Vagina (tissue), 2 donors: Measurements from ENCODE around the gene WWOX. TPM values are rescaled to one million over a fixed set of nuclear protein-coding genes. Genes with fewer than 3 reads are reported as not detected.

Source experiments
- DNase-seq, 2 donors: peaks; one replicate each; pipeline ENCODE4 v3.0.0-alpha.2; 2017; ENCODE audit errors: extremely low spot score in 2 of 2
- H3K27ac ChIP-seq: fragments of 200-600 bp; sonication (generic); one replicate; pipeline ENCODE4 v1.5.1; 2019
- H3K27me3 ChIP-seq: fragments of 200-600 bp; sonication (generic); one replicate; pipeline ENCODE4 v1.5.1; 2019
- H3K36me3 ChIP-seq, 2 donors: fragments of 200-600 bp; sonication (generic); one replicate each; pipeline ENCODE4 v1.5.1; 2017 to 2019
- H3K4me1 ChIP-seq: fragments of 200-600 bp; sonication (generic); one replicate; pipeline ENCODE4 v1.5.1; 2019
- H3K4me3 ChIP-seq, 2 donors: fragments of 200-600 bp; sonication (generic); 1 replicate in 1 of 2; 2 replicates in 1 of 2; pipeline ENCODE4 v1.5.1; 2016 to 2019
- H3K9me3 ChIP-seq: fragments of 200-600 bp; sonication (generic); one replicate; pipeline ENCODE4 v1.5.1; 2019
- POLR2A ChIP-seq, 2 donors: fragments of 450-650 bp; IDR thresholded peaks; one replicate each; pipeline ENCODE4 v1.6.1; 2017; ENCODE audit warnings: antibody characterized with exemption in 2 of 2, mild to moderate bottlenecking in 2 of 2, moderate library complexity in 2 of 2
- POLR2AphosphoS5 ChIP-seq, 2 donors: sonication (generic); formaldehyde crosslinking; IDR thresholded peaks; one replicate each; pipeline ENCODE4 v1.9.0; 2017; ENCODE audit warnings: antibody characterized with exemption in 2 of 2, mild to moderate bottlenecking in 2 of 2, low read depth in 1 of 2; ENCODE audit not compliant: insufficient read depth in 1 of 2
- intact Hi-C: fragments of 100-400 bp; cut with DNase I; formaldehyde crosslinking; loops from one replicate; pipeline ENCODE4 v1.15.1; 2023
- total RNA-seq: library from RNA; depleted of rRNA; stranded (reverse); fragments of >200 nt; gene quantifications from one replicate; pipeline ENCODE4 v1.2.3, GENCODE V29; 2016
- TF ChIP-seq, protein P1 (sequence below), 3 experiments: fragments of 450-650 bp in 2 of 3; fragments of 200-600 bp in 1 of 3; sonication (generic) in 1 of 3; IDR thresholded peaks; one replicate each; pipeline ENCODE4 v1.5.1; 2017 to 2019; ENCODE audit warnings: antibody characterized with exemption in 3 of 3, mild to moderate bottlenecking in 2 of 3, moderate library complexity in 2 of 3

WWOX gene
- total RNA-seq, 1 donor from 2014 or later = 33.1 TPM

GRCh38 chr16:79175286-79176057 lies 1076.0 kb downstream of the WWOX start:
- no peaks in the 10 kb centered on the region for H3K36me3 ChIP-seq
- no peak overlapping the region for H3K27ac ChIP-seq
- intact Hi-C loops = loop anchor here (1.0 kb wide), 1 partner anchor 29 kb away; no protein-coding TSS in a partner anchor
- H3K9me3 ChIP-seq = no peaks in the 10 kb centered on the region
- H3K4me3 ChIP-seq = no peak overlapping the region
- no peaks in the 10 kb centered on the region for H3K4me1 ChIP-seq
- no peaks in the 10 kb centered on the region for H3K27me3 ChIP-seq
- no peak for DNase-seq
- TF ChIP-seq, protein P1, sequence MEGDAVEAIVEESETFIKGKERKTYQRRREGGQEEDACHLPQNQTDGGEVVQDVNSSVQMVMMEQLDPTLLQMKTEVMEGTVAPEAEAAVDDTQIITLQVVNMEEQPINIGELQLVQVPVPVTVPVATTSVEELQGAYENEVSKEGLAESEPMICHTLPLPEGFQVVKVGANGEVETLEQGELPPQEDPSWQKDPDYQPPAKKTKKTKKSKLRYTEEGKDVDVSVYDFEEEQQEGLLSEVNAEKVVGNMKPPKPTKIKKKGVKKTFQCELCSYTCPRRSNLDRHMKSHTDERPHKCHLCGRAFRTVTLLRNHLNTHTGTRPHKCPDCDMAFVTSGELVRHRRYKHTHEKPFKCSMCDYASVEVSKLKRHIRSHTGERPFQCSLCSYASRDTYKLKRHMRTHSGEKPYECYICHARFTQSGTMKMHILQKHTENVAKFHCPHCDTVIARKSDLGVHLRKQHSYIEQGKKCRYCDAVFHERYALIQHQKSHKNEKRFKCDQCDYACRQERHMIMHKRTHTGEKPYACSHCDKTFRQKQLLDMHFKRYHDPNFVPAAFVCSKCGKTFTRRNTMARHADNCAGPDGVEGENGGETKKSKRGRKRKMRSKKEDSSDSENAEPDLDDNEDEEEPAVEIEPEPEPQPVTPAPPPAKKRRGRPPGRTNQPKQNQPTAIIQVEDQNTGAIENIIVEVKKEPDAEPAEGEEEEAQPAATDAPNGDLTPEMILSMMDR (IDR thresholded peaks at IDR 0.05) = no peak
- TF ChIP-seq POLR2A (IDR thresholded peaks at IDR 0.05) (no peak), POLR2AphosphoS5 (IDR thresholded peaks at IDR 0.05; ENCODE audit: insufficient read depth in 1 of 2, low read depth in 1 of 2) (no peak)

GRCh38 chr16:79177018-79177417 lies 1077.6 kb downstream of the WWOX start:
- Histone ChIP-seq H3K36me3 (no peaks in the 10 kb centered on the region), H3K27ac (no peak overlapping the region), H3K4me3 (no peak overlapping the region), H3K4me1 (no peaks in the 10 kb centered on the region), H3K9me3 (no peaks in the 10 kb centered on the region), H3K27me3 (no peaks in the 10 kb centered on the region)
- DNase-seq = no peak
- TF ChIP-seq, protein P1 (IDR thresholded peaks at IDR 0.05) = no peak
- TF ChIP-seq POLR2A (IDR thresholded peaks at IDR 0.05) (no peak), POLR2AphosphoS5 (IDR thresholded peaks at IDR 0.05; ENCODE audit: insufficient read depth in 1 of 2, low read depth in 1 of 2) (no peak)
- intact Hi-C loops = no loop called here

GRCh38 chr16:79181419-79181818 lies 1082.0 kb downstream of the WWOX start:
- H3K36me3 ChIP-seq = no peaks in the 10 kb centered on the region
- intact Hi-C loops = no loop called here
- no peaks in the 10 kb centered on the region for H3K9me3 ChIP-seq
- DNase-seq = no peak
- no peak for TF ChIP-seq POLR2AphosphoS5 (IDR thresholded peaks at IDR 0.05; ENCODE audit: insufficient read depth in 1 of 2, low read depth in 1 of 2)
- TF ChIP-seq POLR2A (IDR thresholded peaks at IDR 0.05) = no peak
- TF ChIP-seq, protein P1 (IDR thresholded peaks at IDR 0.05) = no peak
- H3K4me3 ChIP-seq = no peak overlapping the region
- H3K4me1 ChIP-seq = peaks cover 7% of the 10 kb centered on the region
- H3K27ac ChIP-seq = no peak overlapping the region
- H3K27me3 ChIP-seq = no peaks in the 10 kb centered on the region

DNA sequence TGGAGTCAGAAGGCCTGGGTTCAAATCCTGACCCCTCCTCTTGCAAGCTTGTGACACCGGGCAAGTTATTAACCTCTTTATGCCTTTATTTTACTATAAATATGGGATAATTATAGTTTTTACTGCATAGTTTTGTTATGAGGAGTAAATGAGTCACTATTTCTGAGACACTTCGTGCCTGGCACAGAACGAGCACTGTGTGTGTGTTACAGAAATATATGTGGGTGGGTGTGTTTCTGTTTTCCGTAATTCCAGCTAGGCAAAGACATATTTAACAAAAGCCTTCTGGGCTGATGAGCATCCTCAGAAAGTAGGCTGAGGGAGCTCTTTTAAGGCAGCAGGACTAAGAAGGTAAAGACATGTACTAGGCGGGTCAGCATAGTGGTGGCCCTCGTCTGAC lies 1083.2 kb downstream of the WWOX start:
- no peak overlapping the region for H3K27ac ChIP-seq
- TF ChIP-seq POLR2AphosphoS5 (IDR thresholded peaks at IDR 0.05; ENCODE audit: insufficient read depth in 1 of 2, low read depth in 1 of 2) (no peak), POLR2A (IDR thresholded peaks at IDR 0.05) (no peak)
- TF ChIP-seq, protein P1 (IDR thresholded peaks at IDR 0.05) = no peak
- H3K9me3 ChIP-seq = no peaks in the 10 kb centered on the region
- DNase-seq = no peak
- H3K4me1 ChIP-seq = peaks cover 7% of the 10 kb centered on the region
- no peaks in the 10 kb centered on the region for H3K27me3 ChIP-seq
- no peak overlapping the region for H3K4me3 ChIP-seq
- intact Hi-C loops = no loop called here
- no peaks in the 10 kb centered on the region for H3K36me3 ChIP-seq

DNA sequence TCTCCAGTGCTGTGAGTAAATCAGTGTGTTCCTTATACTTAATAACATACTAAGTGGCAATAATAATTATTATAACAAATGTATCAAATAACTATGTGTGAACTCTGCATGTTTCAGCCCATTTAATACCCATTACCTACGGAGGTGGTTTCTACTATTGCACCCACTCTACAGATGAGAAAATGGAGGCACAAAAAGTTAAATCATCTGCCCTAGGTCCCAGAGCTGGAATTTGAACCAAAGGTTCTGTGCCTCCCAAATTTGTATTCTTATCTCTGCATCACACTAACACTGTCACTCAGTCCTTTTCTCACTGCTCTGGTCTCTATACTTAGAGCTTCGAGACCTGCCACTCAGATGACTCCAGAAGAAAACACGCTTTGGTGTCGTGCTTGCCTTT lies 1084.1 kb downstream of the WWOX start:
- TF ChIP-seq, protein P1 (IDR thresholded peaks at IDR 0.05) = no peak
- TF ChIP-seq POLR2A (IDR thresholded peaks at IDR 0.05) (no peak), POLR2AphosphoS5 (IDR thresholded peaks at IDR 0.05; ENCODE audit: insufficient read depth in 1 of 2, low read depth in 1 of 2) (no peak)
- DNase-seq = no peak
- H3K36me3 ChIP-seq = no peaks in the 10 kb centered on the region
- no peak overlapping the region for H3K4me3 ChIP-seq
- H3K9me3 ChIP-seq = no peaks in the 10 kb centered on the region
- no peak overlapping the region for H3K27ac ChIP-seq
- intact Hi-C loops = no loop called here
- H3K27me3 ChIP-seq = no peaks in the 10 kb centered on the region
- H3K4me1 ChIP-seq = peaks cover 7% of the 10 kb centered on the region
